Measurements from ENCODE around the gene KRTAP9-8. TPM values are rescaled to one million over a fixed set of nuclear protein-coding genes. Genes with fewer than 3 reads are reported as not detected.
"Not testable (repeated sequence)": the region's sequence is repeated elsewhere in the genome, so short reads cannot be mapped to it uniquely, and the experiment has no call there.

Gene KRTAP9-8
- total and polyA plus RNA-seq, 2 of the 4 experiments (the other 2 are of a cell fraction) = not detected

DNA sequence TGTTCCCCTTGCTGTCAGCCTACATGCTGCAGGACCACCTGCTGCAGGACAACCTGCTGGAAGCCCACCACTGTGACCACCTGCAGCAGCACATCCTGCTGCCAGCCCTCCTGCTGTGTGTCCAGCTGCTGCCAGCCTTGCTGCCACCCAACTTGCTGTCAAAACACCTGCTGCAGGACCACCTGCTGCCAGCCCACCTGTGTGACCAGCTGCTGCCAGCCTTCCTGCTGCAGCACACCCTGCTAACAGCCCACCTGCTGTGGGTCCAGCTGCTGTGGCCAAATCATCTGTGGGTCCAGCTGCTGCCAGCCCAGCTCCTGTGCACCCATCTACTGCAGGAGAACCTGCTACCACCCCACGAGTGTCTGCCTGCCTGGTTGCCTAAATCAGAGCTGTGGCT lies 33.5 kb downstream of the KRTAP9-8 start:
- H4K91ac ChIP-seq (ENCODE audit: insufficient read depth, low read depth, low read length); CTCF ChIA-PET; H3K23ac ChIP-seq (ENCODE audit: low read depth, low read length); H3K18ac ChIP-seq (ENCODE audit: low read depth, low read length); DNase-seq; H2AK9ac ChIP-seq (replicated peaks; ENCODE audit: low read depth, low read length, poor library complexity); H2AFZ ChIP-seq (replicated peaks; ENCODE audit: low read length, poor library complexity); H3K14ac ChIP-seq (replicated peaks; ENCODE audit: low read depth, low read length); H2BK15ac ChIP-seq (ENCODE audit: low read depth, low read length); intact Hi-C loops (cut with micrococcal nuclease); in situ Hi-C loops (cut with MboI; ENCODE audit: low sequenced_read_pairs); H3K4me1 ChIP-seq (ENCODE audit: control insufficient read depth, insufficient read depth, low read length); H3K36me3 ChIP-seq (ENCODE audit: control insufficient read depth, insufficient read depth, low read length); H3K9me3 ChIP-seq (ENCODE audit: control insufficient read depth, insufficient read depth, low read length); H3K9ac ChIP-seq (ENCODE audit: low read depth, low read length); BruUV-seq (replicated peaks); POLR2A ChIA-PET (ENCODE audit: unreplicated experiment); H3K4ac ChIP-seq (ENCODE audit: low read depth, low read length); H2BK120ac ChIP-seq (ENCODE audit: low read depth, low read length); H3K4me2 ChIP-seq (ENCODE audit: low read depth, low read length); H2BK20ac ChIP-seq (ENCODE audit: low read depth, low read length); H2AK5ac ChIP-seq (ENCODE audit: low read depth, low read length); dilution Hi-C loops (cut with HindIII; ENCODE audit: low sequenced_read_pairs, unreplicated experiment); H3K9me1 ChIP-seq (ENCODE audit: insufficient read depth, low read length); H3K27ac ChIP-seq (ENCODE audit: insufficient read depth, low read length); H3K79me1 ChIP-seq (ENCODE audit: low read depth in 1 of 2, low read length in 2 of 2); H3K56ac ChIP-seq (ENCODE audit: extremely low read depth, insufficient read depth, low read length); H4K5ac ChIP-seq (ENCODE audit: low read depth, low read length); H4K8ac ChIP-seq (ENCODE audit: low read depth in 2 of 2, low read length in 2 of 2); H4K20me1 ChIP-seq (ENCODE audit: insufficient read depth, low read length); H3K4me3 ChIP-seq (ENCODE audit: insufficient read depth, low read depth, low read length); ATAC-seq (ENCODE audit: low read depth); H2BK5ac ChIP-seq (ENCODE audit: low read depth, low read length, poor library complexity, severe bottlenecking); H3K27me3 ChIP-seq (ENCODE audit: control insufficient read depth, insufficient read depth, low read length): not testable (repeated sequence)
- WGBS, 2 experiments (ENCODE audit: extremely low coverage in 2 of 2, insufficient read length in 1 of 2) = no CpG with 5 or more reads among the region's 1 CpG
